ENCODE results near the gene MRAP. TPM values are rescaled to one million over a fixed set of nuclear protein-coding genes. Genes with fewer than 3 reads are reported as not detected.
"Not testable (repeated sequence)": the region's sequence is repeated elsewhere in the genome, so short reads cannot be mapped to it uniquely, and the experiment has no call there.

The MRAP gene
- total RNA-seq, 4 donors from 2014 or later = 0.98 to 1.8 TPM; not detected in 2

- Histone ChIP-seq H3K27me3 (no peaks in the 10 kb centered on the region), H3K36me3 (no peaks in the 10 kb centered on the region), H3K27ac (no peak overlapping the region), H3K9me3 (no peaks in the 10 kb centered on the region), H3K4me3 (no peak overlapping the region), H3K4me1 (peaks cover 21% of the 10 kb centered on the region)
- peak in 1 of 2 donors; percentile 78 for DNase-seq (ENCODE audit: low spot score in 2 of 2)
- TF ChIP-seq EP300 (IDR thresholded peaks at IDR 0.05) (no peak), CTCF (IDR thresholded peaks at IDR 0.05) (peak; percentile 54 to 74)
- WGBS = 36% methylated on average over 16 of the region's 16 CpGs
Observed at GRCh38 chr21:32257962-32258785, 40.5 kb upstream of the MRAP start.

GRCh38 chr21:32258786-32259048, 39.9 kb upstream of the MRAP start:
- not testable (repeated sequence) for H3K4me3 ChIP-seq; H3K9me3 ChIP-seq; H3K27me3 ChIP-seq; H3K27ac ChIP-seq; H3K36me3 ChIP-seq; DNase-seq (ENCODE audit: low spot score in 2 of 2)
- 91% methylated on average over 5 of the region's 5 CpGs for WGBS
- H3K4me1 ChIP-seq = peaks cover 21% of the 10 kb centered on the region

GRCh38 chr21:32260130-32260529, 38.5 kb upstream of the MRAP start:
- Histone ChIP-seq H3K4me3 (no peak overlapping the region), H3K9me3 (no peaks in the 10 kb centered on the region), H3K27me3 (no peaks in the 10 kb centered on the region), H3K4me1 (peaks cover 21% of the 10 kb centered on the region), H3K36me3 (no peaks in the 10 kb centered on the region), H3K27ac (no peak overlapping the region)
- no peak for DNase-seq (ENCODE audit: low spot score in 2 of 2)
- TF ChIP-seq EP300 (IDR thresholded peaks at IDR 0.05) (no peak), POLR2AphosphoS5 (IDR thresholded peaks at IDR 0.05) (no peak), POLR2A (IDR thresholded peaks at IDR 0.05) (no peak), CTCF (IDR thresholded peaks at IDR 0.05) (no peak)
- WGBS = 91% methylated on average over 2 of the region's 2 CpGs

GRCh38 chr21:32261929-32262328, 36.7 kb upstream of the MRAP start:
- TF ChIP-seq POLR2A (IDR thresholded peaks at IDR 0.05) (no peak), CTCF (IDR thresholded peaks at IDR 0.05) (no peak), EP300 (IDR thresholded peaks at IDR 0.05) (no peak), POLR2AphosphoS5 (IDR thresholded peaks at IDR 0.05) (no peak)
- 92% methylated on average over 5 of the region's 5 CpGs for WGBS
- peaks cover 16% of the 10 kb centered on the region for H3K4me1 ChIP-seq
- no peak overlapping the region for H3K27ac ChIP-seq
- no peak overlapping the region for H3K4me3 ChIP-seq
- no peak for DNase-seq (ENCODE audit: low spot score in 2 of 2)
- no peaks in the 10 kb centered on the region for H3K27me3 ChIP-seq
- H3K36me3 ChIP-seq = peaks cover 6% of the 10 kb centered on the region
- H3K9me3 ChIP-seq = no peaks in the 10 kb centered on the region

- not testable (repeated sequence) for H3K4me3 ChIP-seq; H3K27me3 ChIP-seq; H3K9me3 ChIP-seq; DNase-seq (ENCODE audit: low spot score in 2 of 2); H3K27ac ChIP-seq; H3K4me1 ChIP-seq
- WGBS = no CpG with 5 or more reads among the region's 23 CpGs
- H3K36me3 ChIP-seq = peaks cover 25% of the 10 kb centered on the region
Observed at GRCh38 chr21:32265321-32265720, 33.3 kb upstream of the MRAP start.

GRCh38 chr21:32270748-32271147, 27.9 kb upstream of the MRAP start:
- peaks cover 45% of the 10 kb centered on the region for H3K36me3 ChIP-seq

More at GRCh38 chr21:32270748-32271147, 27.9 kb upstream of the MRAP start:
- WGBS = 81% methylated on average over 4 of the region's 4 CpGs
- Histone ChIP-seq H3K4me3 (no peak overlapping the region), H3K4me1 (no peaks in the 10 kb centered on the region), H3K9me3 (no peaks in the 10 kb centered on the region), H3K27ac (no peak overlapping the region), H3K27me3 (no peaks in the 10 kb centered on the region)
- no peak for TF ChIP-seq CTCF (IDR thresholded peaks at IDR 0.05)
- TF ChIP-seq POLR2A (IDR thresholded peaks at IDR 0.05) = no peak
- no peak for TF ChIP-seq POLR2AphosphoS5 (IDR thresholded peaks at IDR 0.05)
- no peak for TF ChIP-seq EP300 (IDR thresholded peaks at IDR 0.05)
- DNase-seq (ENCODE audit: low spot score in 2 of 2) = no peak
